Right atrium auricular region (tissue), 2 donors: ENCODE measurements around the gene EYA4. TPM values are rescaled to one million over a fixed set of nuclear protein-coding genes. Genes with fewer than 3 reads are reported as not detected.

Experiments
- DNase-seq: peaks from one replicate; pipeline ENCODE4 v3.0.0-alpha.2; 2019; ENCODE audit warnings: low spot score
- H3K27ac ChIP-seq, 2 donors: fragments of 200-600 bp; sonication (generic); 1 replicate in 1 of 2; 2 replicates in 1 of 2; pipeline ENCODE4 v1.5.1; 2016 to 2019
- H3K27me3 ChIP-seq, 2 donors: fragments of 200-600 bp; sonication (generic); one replicate each; pipeline versions ENCODE4 v1.5.1 to v1.6.0; 2017 to 2019
- H3K36me3 ChIP-seq: fragments of 200-600 bp; sonication (generic); one replicate; pipeline ENCODE4 v1.5.1; 2016
- H3K4me1 ChIP-seq, 2 donors: fragments of 200-600 bp; sonication (generic); one replicate each; pipeline versions ENCODE4 v1.5.1 to v1.6.0; 2017 to 2019
- H3K4me3 ChIP-seq, 2 donors: fragments of 200-600 bp; sonication (generic); 1 replicate in 1 of 2; 2 replicates in 1 of 2; pipeline ENCODE4 v1.5.1; 2017 to 2019; ENCODE audit warnings: mild to moderate bottlenecking in 1 of 2, moderate library complexity in 1 of 2
- H3K9me3 ChIP-seq, 2 donors: fragments of 200-600 bp; sonication (generic); one replicate each; pipeline ENCODE4 v1.5.1; 2019
- CTCF ChIP-seq, 2 donors: fragments of 200-600 bp; sonication (generic); IDR thresholded peaks; one replicate each; pipeline ENCODE4 v1.5.1; 2019; ENCODE audit warnings: antibody characterized with exemption in 2 of 2
- total RNA-seq, 2 donors: library from RNA; depleted of rRNA; stranded (reverse); fragments of >200 nt; gene quantifications; one replicate each; pipeline ENCODE4 v1.1.0, GENCODE V29; 2016

The EYA4 gene
- total RNA-seq, 2 donors from 2014 or later = 16.2 to 24.2 TPM

- H3K4me3 ChIP-seq = no peak overlapping the region
- TF ChIP-seq CTCF (IDR thresholded peaks at IDR 0.05) = peak in 1 of 2 donors; percentile 35
- H3K9me3 ChIP-seq = no peaks in the 10 kb centered on the region
- no peaks in the 10 kb centered on the region for H3K27me3 ChIP-seq
- no peak for DNase-seq
- no peaks in the 10 kb centered on the region for H3K36me3 ChIP-seq
- H3K4me1 ChIP-seq = no peaks in the 10 kb centered on the region
- H3K27ac ChIP-seq = no peak overlapping the region
Measured at GRCh38 chr6:133368664-133369063, 127.5 kb downstream of the EYA4 start.

- H3K27ac ChIP-seq = no peak overlapping the region
- no peaks in the 10 kb centered on the region for H3K4me1 ChIP-seq
Measured at GRCh38 chr6:133369773-133370272, 128.7 kb downstream of the EYA4 start.

GRCh38 chr6:133376743-133377142 lies 135.6 kb downstream of the EYA4 start:
- Histone ChIP-seq H3K4me1 (no peaks in the 10 kb centered on the region), H3K9me3 (no peaks in the 10 kb centered on the region), H3K27me3 (no peaks in the 10 kb centered on the region), H3K4me3 (no peak overlapping the region), H3K27ac (no peak overlapping the region), H3K36me3 (no peaks in the 10 kb centered on the region)
- no peak for TF ChIP-seq CTCF (IDR thresholded peaks at IDR 0.05)
- DNase-seq = no peak

More at GRCh38 chr6:133369773-133370272, 128.7 kb downstream of the EYA4 start:
- no peak for TF ChIP-seq CTCF (IDR thresholded peaks at IDR 0.05)
- no peaks in the 10 kb centered on the region for H3K27me3 ChIP-seq
- DNase-seq = no peak
- H3K4me3 ChIP-seq = no peak overlapping the region
- H3K36me3 ChIP-seq = no peaks in the 10 kb centered on the region
- H3K9me3 ChIP-seq = no peaks in the 10 kb centered on the region

GRCh38 chr6:133377219-133377618 lies 136.1 kb downstream of the EYA4 start:
- no peaks in the 10 kb centered on the region for H3K36me3 ChIP-seq
- H3K27ac ChIP-seq = no peak overlapping the region
- H3K27me3 ChIP-seq = no peaks in the 10 kb centered on the region

GRCh38 chr6:133380047-133380446 lies 138.9 kb downstream of the EYA4 start:
- H3K36me3 ChIP-seq = no peaks in the 10 kb centered on the region
- H3K27me3 ChIP-seq = no peaks in the 10 kb centered on the region
- no peak for DNase-seq
- no peak overlapping the region for H3K27ac ChIP-seq
- no peak for TF ChIP-seq CTCF (IDR thresholded peaks at IDR 0.05)
- no peaks in the 10 kb centered on the region for H3K9me3 ChIP-seq
- H3K4me3 ChIP-seq = no peak overlapping the region
- no peaks in the 10 kb centered on the region for H3K4me1 ChIP-seq

More at GRCh38 chr6:133377219-133377618, 136.1 kb downstream of the EYA4 start:
- H3K9me3 ChIP-seq = no peaks in the 10 kb centered on the region
- no peaks in the 10 kb centered on the region for H3K4me1 ChIP-seq
- TF ChIP-seq CTCF (IDR thresholded peaks at IDR 0.05) = no peak
- H3K4me3 ChIP-seq = no peak overlapping the region
- no peak for DNase-seq

GRCh38 chr6:133380723-133381122 lies 139.6 kb downstream of the EYA4 start:
- Histone ChIP-seq H3K27me3 (no peaks in the 10 kb centered on the region), H3K4me3 (no peak overlapping the region), H3K36me3 (no peaks in the 10 kb centered on the region), H3K27ac (no peak overlapping the region), H3K9me3 (no peaks in the 10 kb centered on the region), H3K4me1 (no peaks in the 10 kb centered on the region)
- DNase-seq = no peak
- no peak for TF ChIP-seq CTCF (IDR thresholded peaks at IDR 0.05)
